ENCODE data around the gene SEMA6D.
"Not testable (repeated sequence)": the region's sequence is repeated elsewhere in the genome, so short reads cannot be mapped to it uniquely, and the experiment has no call there.

Gene SEMA6D

GRCh38 chr15:47716516-47716915 is 789 bp upstream of the SEMA6D start:
- DNase-seq (ENCODE audit: low spot score), result no peak

GRCh38 chr15:47718497-47719437 is 1.5 kb downstream of the SEMA6D start:
- no peak for DNase-seq (ENCODE audit: low spot score)

- DNase-seq (ENCODE audit: low spot score), result no peak
Observed at GRCh38 chr15:47719730-47720129, 2.4 kb downstream of the SEMA6D start.

GRCh38 chr15:47720555-47720954 is 3.2 kb downstream of the SEMA6D start:
- no peak for DNase-seq (ENCODE audit: low spot score)

GRCh38 chr15:47721676-47722075 is 4.4 kb downstream of the SEMA6D start:
- no peak for DNase-seq (ENCODE audit: low spot score)

GRCh38 chr15:47724346-47724745 is 7.0 kb downstream of the SEMA6D start:
- DNase-seq (ENCODE audit: low spot score), result no peak

- DNase-seq (ENCODE audit: low spot score), result no peak
Observed at GRCh38 chr15:47725051-47725450, 7.7 kb downstream of the SEMA6D start.

- DNase-seq (ENCODE audit: low spot score), result no peak
Observed at GRCh38 chr15:47725906-47726305, 8.6 kb downstream of the SEMA6D start.

- DNase-seq (ENCODE audit: low spot score), result no peak
Observed at GRCh38 chr15:47726399-47726823, 9.1 kb downstream of the SEMA6D start.

- DNase-seq (ENCODE audit: low spot score), result no peak
Observed at GRCh38 chr15:47727137-47727536, 9.8 kb downstream of the SEMA6D start.

- no peak for DNase-seq (ENCODE audit: low spot score)
Observed at GRCh38 chr15:47727676-47728075, 10.4 kb downstream of the SEMA6D start.

GRCh38 chr15:47728426-47728825 is 11.1 kb downstream of the SEMA6D start:
- no peak for DNase-seq (ENCODE audit: low spot score)

- no peak for DNase-seq (ENCODE audit: low spot score)
Observed at GRCh38 chr15:47728886-47729285, 11.6 kb downstream of the SEMA6D start.

- no peak for DNase-seq (ENCODE audit: low spot score)
Observed at GRCh38 chr15:47731230-47731629, 13.9 kb downstream of the SEMA6D start.

- no peak for DNase-seq (ENCODE audit: low spot score)
Observed at GRCh38 chr15:47732248-47732647, 14.9 kb downstream of the SEMA6D start.

- no peak for DNase-seq (ENCODE audit: low spot score)
Observed at GRCh38 chr15:47733085-47733484, 15.8 kb downstream of the SEMA6D start.

- DNase-seq (ENCODE audit: low spot score), result no peak
Observed at GRCh38 chr15:47736143-47736786, 19.0 kb downstream of the SEMA6D start.

GRCh38 chr15:47737477-47737876 is 20.2 kb downstream of the SEMA6D start:
- DNase-seq (ENCODE audit: low spot score), result no peak

GRCh38 chr15:47738144-47738825 is 21.0 kb downstream of the SEMA6D start:
- not testable (repeated sequence) for DNase-seq (ENCODE audit: low spot score)

- no peak for DNase-seq (ENCODE audit: low spot score)
Observed at GRCh38 chr15:47741082-47741481, 23.8 kb downstream of the SEMA6D start.

GRCh38 chr15:47741907-47742306 is 24.6 kb downstream of the SEMA6D start:
- DNase-seq (ENCODE audit: low spot score), result no peak

GRCh38 chr15:47742334-47742733 is 25.0 kb downstream of the SEMA6D start:
- DNase-seq (ENCODE audit: low spot score), result no peak

GRCh38 chr15:47742742-47743141 is 25.4 kb downstream of the SEMA6D start:
- no peak for DNase-seq (ENCODE audit: low spot score)

Data from SW480 (cell line).